ENCODE data around the gene SNCA. TPM values are rescaled to one million over a fixed set of nuclear protein-coding genes. Genes with fewer than 3 reads are reported as not detected.

Gene SNCA
- polyA plus RNA-seq, 1 donor = 26.5 TPM

DNA sequence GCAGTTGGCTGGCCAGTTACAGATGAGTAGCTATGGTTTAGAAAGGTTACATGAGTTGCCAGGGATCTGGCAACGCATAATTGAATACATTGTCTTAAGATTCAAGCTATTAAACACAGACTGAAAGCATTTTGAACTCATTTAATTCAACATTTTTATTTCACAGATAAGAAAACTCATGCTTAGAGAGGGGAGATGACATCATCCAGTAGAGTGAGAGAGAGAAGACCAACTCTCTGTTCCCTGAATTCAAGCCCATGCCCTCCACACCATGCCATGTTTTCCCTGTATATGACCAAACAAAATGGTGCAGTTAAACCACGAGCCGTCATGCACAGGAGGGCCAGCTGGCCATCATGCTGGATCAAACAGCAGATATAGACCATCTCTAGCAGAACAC is 22.6 kb downstream of the SNCA start:
- no peak for DNase-seq (ENCODE audit: low read depth)

DNA sequence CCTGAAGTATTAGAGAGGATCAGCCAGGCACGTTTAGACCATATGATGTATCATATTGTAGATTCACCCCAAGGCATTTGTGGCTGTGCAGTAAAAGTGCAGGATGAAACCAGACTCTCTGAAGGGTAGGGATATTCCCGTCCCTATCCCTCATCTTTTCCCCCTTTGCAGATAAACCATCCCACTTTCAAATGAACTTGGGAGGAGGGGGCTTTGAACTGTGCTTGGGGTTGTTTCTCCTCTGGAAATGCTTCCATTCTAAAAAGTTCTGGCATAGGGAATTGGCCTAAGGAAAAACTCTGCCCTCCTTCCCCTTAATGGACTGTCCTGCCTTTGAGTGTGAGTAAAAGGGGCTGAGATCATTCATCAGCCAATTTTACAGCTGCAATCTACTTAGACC is 23.8 kb downstream of the SNCA start:
- DNase-seq (ENCODE audit: low read depth) = no peak

DNA sequence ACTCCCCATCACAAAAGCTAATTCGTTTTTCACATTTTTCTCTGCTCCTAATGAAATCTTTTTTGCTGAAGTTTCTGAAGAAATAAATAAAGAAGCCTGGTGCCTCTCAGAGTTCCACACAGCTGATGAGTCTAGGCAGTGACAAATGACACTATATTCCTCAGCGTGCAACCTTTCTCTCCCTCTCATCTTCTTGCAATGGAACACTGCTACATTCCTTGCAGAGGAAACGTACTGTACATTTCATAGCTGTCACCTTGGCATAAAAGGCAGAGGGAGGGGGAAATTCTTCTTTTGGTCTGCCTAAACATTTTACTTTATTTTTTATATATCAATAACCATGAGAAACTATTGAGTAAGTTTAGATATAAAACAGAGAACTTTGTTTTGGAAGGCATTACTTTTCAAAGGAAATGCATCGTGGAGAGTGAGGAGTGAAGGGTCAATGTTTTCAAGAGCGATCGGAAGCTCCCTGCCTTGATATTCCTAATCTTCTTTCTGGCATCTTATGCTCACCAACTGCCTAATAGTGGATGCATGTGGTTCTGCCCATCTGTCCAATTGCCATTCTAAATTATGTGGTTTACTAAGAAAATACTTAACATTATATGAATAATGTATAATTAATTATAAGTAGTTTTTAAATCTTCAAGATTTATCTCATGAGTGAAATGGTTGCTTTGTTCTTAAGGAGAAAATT is 29.4 kb downstream of the SNCA start:
- DNase-seq (ENCODE audit: low read depth) = no peak

DNA sequence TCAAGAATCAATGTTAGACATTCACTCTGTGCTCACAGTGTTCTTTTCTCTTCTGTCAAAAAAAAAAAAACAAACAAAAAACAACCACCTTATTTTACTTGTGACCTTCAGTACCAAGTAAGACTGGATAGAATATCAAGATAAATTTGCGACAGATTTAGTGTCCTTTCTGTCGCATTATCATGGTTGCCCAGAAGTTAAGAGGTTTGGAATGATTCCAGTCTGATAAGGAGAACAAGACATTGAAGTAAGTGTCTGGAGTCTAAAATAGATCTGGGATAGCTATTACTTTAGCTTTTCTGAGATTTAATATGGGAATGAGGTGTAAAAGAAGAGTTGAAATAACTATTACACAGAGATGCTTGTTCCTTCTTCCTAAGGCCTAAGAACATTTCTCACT is 31.7 kb downstream of the SNCA start:
- no peak for DNase-seq (ENCODE audit: low read depth)

DNA sequence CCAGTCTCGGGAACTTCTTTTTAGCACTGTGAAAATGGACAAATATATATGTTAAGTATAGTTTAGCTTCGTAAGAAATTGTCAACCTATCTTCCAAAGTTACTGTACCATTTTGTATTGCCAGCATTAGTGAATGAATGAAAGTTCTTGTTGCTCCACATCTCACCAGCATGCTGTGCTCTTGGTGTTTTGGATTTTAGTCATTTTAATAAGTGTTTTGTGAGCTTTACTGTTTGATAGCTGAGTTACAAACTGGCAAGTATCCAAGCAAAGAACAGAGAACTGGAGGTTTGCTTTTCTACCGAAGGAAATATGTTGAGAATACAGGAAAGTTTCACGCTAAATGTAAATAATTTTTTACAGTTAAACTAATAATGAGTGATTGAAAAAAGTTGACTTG is 33.0 kb downstream of the SNCA start:
- DNase-seq (ENCODE audit: low read depth) = no peak

DNA sequence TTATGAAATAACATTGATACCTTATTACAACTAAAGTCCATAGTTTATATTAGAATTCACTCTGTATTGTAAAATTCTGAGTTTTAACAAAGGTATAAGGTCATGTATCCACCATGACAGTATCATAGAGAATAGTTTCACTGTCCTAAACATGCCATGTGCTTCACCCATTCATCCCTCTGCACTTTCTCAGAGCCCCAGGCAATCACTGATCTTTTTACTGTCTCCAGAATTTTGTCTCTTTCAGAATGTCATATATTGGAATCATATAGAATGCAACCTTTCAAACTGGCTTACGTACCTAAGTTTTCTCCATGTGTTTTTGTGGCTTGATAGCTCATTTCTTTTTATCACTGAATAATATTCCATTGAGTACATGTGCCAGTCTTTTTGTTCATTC is 33.9 kb downstream of the SNCA start:
- DNase-seq (ENCODE audit: low read depth) = no peak

DNA sequence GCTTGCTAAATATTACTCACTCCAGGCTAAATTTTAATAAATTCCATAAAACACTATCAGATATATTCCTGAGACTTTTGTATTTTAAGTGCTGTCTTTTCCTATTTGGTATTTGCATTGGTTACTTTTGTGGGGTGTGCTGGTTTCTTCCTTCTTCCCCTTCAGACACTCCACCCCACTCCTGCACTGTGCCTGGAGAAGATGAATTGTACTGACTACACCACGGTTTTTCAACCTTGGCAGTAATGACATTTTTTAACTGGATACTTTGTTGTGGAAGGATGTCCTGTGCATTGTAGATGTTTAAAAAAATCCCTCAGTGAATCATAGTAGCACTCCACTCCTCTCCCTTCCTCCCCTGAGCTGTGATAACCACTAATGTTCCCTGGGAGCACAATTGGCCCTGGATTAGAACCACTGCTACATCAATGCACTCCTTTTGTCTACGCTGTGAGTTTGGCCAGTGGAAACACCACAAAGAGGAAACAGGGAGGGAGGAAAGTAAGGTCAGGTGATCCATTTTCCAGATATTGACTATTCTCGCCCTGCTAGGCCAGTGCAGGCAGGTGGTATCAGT is 36.3 kb downstream of the SNCA start:
- no peak for DNase-seq (ENCODE audit: low read depth)

GRCh38 chr4:89800012-89800516 is 36.9 kb downstream of the SNCA start:
- DNase-seq (ENCODE audit: low read depth) = no peak

DNA sequence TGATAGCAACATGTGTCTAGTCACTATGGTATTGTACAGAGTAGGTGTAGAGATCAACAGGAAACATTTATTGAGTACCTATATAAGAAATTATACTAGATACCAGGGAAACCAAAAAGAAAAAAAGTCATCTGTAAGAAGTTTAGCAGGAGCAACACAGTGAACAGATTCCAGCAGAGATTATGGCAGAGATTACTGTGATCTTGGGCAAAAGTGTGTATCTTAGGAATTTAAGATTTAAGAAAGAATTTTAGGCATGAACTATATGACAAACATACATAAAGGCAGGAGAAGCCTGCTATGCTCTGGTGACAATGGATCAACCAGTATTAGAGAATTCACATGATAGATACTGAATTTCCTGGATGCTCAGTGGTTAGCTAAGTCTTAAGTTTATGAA is 37.9 kb downstream of the SNCA start:
- DNase-seq (ENCODE audit: low read depth) = no peak

- no peak for DNase-seq (ENCODE audit: low read depth)
These were observed 39.8 kb downstream of the SNCA start for GRCh38 chr4:89797117-89797516.

DNA sequence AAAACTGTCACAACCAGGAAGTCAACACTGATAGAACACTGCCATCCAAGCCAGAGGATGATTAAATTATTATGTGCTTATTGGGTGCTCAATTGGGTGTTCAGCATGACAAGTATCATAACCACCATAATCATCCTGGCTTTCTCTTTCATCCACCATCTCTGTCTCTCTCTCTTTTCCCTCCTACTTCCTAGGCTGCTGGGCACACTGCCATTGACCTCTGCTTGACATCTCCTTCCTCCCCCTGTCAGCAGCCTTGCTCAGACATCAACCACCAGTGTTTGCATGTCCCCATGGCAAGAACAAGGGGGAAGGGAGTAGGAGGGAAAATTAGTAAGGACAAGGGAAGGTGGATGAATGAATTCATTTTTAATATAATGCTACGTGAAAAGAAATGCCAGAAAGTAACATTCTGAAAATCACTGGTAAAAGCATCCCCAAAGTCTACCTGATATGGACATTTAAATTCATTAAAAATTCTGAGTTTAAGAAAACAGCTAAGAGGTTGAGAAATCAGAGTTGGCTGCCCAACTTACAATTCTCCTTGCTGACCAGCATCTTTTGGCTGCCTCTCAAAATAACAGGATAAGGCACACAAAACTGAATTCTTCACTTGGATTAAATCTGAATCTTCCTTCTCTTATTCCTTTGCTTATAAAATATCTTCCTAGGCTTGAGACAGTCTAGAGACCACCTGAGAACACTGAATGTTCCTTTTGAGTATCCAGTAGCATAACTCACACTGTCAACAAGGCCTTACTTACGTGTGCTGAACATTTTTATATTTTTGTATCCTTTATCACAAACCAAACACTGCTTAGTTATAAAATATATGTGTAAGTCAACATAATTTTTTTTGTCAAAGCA is 48.5 kb downstream of the SNCA start:
- DNase-seq (ENCODE audit: low read depth) = no peak

GRCh38 chr4:89784686-89785231 is 52.2 kb downstream of the SNCA start:
- no peak for DNase-seq (ENCODE audit: low read depth)

DNA sequence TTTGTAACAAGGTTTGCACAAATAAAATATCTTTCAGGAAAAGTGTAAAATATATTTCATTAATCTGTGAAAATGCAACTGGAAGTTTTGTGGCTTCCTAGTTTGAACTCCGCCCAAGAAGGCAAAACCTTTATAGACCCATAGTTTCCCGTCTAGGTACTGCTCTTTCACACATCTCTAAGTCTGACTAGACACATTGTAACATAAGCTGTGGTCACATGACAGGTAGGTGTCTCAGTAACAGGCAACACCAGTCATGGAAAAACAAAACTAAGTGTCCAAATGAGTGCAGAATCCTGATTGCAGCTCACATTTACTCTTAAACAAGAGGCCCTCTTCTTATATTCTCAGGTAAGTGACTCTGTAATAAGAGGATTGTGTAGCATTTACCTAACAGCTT is 55.6 kb downstream of the SNCA start:
- DNase-seq (ENCODE audit: low read depth) = no peak

DNA sequence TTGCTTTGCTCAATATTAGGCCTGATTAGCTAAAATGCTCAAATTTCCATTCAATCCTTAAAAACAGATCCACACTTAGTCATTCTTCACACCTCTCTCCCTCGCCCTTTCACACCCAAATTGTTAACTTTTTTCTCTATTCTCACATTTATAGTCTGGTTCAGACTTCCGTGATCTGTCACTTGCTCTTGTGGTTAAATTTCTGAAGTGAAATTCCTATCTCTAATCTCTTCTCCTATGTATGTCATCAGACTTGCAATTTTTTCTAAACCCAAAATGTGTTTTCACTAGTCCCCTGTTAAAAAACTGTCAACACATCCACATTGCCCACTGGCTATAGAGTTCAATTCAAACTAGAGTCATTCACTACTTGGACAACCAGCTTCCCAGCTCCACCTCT is 63.2 kb downstream of the SNCA start:
- DNase-seq (ENCODE audit: low read depth) = no peak

DNA sequence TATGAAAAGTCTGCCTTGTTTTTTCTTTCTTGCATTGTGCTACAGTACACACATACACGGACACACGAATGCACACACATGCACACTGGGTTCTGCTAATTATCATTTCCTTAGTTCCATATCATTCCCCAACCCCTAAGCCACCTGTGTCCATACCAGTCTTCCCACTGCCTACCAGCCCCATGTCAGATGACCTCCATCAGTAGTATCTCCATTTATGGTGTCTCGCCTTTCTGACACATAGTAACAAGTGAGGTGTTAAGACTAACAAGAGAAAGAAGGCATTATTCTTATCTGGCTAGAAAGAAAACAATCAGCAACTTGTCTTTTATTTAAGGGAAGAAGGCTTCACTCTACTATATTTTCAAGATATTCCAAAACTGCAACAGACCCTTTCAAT is 67.1 kb downstream of the SNCA start:
- DNase-seq (ENCODE audit: low read depth) = no peak

DNA sequence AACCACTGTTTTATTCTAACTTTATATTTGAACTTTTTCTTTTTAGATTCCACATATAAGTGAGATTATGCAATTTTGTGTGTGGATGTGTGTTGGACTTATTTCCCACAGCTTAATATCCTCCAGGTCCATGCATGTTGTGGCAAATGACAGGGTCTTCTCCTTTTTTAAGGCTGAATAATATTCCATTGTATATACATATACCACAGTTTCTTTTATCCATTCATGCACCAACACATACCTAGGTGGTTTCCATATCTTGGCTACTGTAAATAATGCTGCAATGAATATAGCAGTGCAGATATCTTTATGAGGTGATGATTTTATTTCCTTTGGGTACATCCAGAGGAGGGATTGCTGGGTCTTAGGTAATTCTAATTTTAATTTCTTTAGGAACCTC is 69.0 kb downstream of the SNCA start:
- DNase-seq (ENCODE audit: low read depth) = no peak

GRCh38 chr4:89765966-89766365 is 71.0 kb downstream of the SNCA start:
- peak; percentile 9 for DNase-seq (ENCODE audit: low read depth)

DNA sequence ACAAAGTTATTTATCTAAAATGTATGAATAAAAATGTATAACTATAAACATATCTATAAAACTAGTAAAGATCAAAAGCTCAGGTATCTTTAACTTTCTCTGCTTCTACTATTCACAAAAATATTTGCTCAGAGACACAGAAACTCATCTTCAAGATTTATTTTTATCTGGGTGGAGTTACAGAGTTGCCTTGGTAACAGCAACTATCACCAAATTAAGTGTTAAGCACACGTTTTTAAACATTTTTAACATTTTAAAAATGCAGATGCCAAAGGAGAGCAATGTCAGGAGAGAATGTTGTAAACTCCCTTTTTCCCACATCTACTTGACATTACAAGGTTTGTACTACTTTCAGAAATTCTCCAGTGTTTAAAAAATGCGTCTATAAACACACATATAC is 71.4 kb downstream of the SNCA start:
- no peak for DNase-seq (ENCODE audit: low read depth)

GRCh38 chr4:89762311-89762710 is 74.7 kb downstream of the SNCA start:
- no peak for DNase-seq (ENCODE audit: low read depth)

DNA sequence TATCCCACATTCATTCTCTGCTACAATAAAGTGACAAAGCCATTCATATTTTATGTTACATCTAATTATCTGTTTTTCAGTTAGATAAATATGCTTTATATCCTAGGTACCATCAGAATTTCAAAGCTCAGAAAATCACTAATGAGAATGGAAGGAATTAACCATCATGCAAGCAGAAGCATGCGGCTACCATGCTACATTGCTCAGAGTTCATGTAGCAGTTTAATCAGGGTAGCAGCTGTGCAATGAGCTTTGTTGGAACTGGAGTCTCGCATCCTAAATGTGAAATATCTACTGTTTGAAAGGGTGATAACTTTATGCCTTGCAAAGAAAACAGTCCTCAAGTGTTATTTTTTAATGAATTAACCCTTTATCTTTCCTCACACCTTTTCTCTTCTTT is 77.5 kb downstream of the SNCA start:
- no peak for DNase-seq (ENCODE audit: low read depth)

- no peak for DNase-seq (ENCODE audit: low read depth)
These were observed 79.7 kb downstream of the SNCA start for GRCh38 chr4:89757154-89757719.

DNA sequence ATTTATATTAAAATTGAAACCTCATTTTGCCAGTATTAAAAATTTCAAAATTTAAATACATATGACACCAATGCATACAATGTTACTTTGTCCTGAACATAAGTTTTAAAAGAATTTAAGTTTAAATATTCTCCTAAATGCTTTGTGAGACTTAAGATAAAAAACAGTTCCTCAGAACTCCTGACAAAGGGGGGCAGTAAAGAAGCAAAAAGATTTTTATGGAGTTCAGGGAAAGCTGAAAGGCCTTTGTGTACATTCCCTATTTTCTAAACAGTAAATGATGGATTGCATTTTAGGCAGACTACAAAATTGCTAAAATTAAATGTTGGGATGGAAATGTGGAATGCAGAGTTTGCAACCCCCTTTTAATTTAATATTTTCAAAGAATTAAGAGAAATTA is 81.7 kb downstream of the SNCA start:
- DNase-seq (ENCODE audit: low read depth) = no peak

Measured in forelimb muscle (tissue), 1 donor.